Activated T-cell treated with anti-CD3 and anti-CD28 coated beads for 1 hour (primary cell): ENCODE results near the gene GAB3.
"Not testable (repeated sequence)": the region's sequence is repeated elsewhere in the genome, so short reads cannot be mapped to it uniquely, and the experiment has no call there.

Source experiments
- DNase-seq: peaks from one replicate; pipeline ENCODE4 v3.0.0-alpha.2; 2020; ENCODE audit warnings: low read depth

Gene GAB3

GRCh38 chrX:154655346-154655745 lies 95.5 kb downstream of the GAB3 start:
- no peak for DNase-seq

DNA sequence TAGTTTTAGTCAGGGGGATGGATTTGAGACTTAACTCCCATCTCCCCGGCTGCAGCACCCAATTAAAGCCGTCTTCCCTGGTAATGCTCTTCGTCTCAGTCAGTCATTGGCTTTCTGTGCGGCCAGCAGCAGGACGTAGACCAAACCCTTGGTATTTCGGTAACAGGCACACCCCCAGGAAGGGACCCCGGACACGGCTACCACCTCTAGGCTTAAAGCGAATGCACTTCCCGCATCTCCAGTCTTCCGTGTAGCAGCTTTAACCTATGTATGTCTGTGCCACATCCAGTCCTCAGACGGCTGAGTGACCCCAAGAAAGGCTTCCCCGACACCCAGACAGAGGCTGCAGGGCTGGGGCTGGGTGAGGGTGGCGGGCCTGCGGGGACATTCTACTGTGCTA lies 96.0 kb downstream of the GAB3 start:
- no peak for DNase-seq

DNA sequence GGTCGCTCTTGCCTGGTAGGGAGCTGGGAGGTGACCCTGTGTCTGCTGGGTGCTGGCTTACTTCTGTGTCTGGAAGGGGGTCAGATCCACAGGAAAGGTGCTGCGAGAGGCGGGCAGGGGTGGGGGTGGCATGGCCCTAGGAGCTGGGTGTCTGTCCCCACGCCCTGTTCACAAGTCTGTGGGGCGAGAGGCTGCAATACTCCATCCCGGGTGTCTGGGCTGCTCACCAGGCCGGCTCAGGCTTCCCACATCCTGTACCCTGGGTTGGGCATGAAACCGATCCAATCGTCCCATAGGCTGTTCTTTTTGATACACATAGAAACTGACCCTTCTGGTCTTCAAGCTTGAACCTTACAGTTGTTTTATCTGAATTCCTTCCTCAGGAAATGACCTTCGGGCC lies 96.5 kb downstream of the GAB3 start:
- no peak for DNase-seq

- not testable (repeated sequence) for DNase-seq
These were observed 97.5 kb downstream of the GAB3 start, which contains the start of gene CTAG2 for GRCh38 chrX:154653413-154653812. Gene CTAG2, minus strand, starts transcription at chrX:154653579. Its CDS starts 64 bp downstream, at chrX:154653515.

GRCh38 chrX:154653048-154653401 lies 97.9 kb downstream of the GAB3 start:
- no peak for DNase-seq

DNA sequence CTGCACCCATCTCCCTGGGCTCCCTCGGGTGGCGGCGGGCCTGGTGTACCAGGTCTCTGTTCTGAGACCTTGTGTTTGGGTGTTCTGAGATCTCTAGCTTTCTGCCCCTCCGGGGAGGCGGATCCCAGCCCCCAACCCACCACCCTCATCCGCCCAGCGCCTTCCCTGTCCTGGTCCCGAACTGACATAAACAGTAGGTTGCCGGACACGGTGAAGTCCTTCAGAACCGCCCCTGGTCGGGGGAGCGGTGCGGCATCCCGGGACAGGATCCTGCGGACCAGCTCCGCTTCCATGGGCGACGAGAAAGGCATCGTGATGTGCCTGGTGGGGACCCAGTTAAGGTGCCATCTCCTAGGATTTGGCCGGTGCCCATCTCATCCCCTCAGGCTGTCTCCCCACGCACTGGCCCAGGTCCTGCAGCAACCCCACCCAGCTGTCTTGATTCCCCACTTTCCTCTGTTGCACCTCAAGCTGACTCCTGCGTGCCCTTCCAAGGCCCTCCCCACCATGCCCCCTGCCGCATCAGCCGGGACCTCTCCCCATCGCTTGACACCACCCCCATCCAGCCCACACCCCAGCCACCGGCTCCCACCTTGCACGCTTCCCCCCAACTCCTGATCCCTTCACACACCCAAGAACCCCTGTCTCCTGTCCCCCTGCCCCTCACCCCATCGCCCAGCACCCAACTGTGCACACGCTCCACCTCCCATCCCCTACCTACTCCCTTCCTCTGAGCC lies 98.4 kb downstream of the GAB3 start:
- DNase-seq: no peak

- DNase-seq: no peak
These were observed 100.7 kb downstream of the GAB3 start for GRCh38 chrX:154650221-154650510.

DNA sequence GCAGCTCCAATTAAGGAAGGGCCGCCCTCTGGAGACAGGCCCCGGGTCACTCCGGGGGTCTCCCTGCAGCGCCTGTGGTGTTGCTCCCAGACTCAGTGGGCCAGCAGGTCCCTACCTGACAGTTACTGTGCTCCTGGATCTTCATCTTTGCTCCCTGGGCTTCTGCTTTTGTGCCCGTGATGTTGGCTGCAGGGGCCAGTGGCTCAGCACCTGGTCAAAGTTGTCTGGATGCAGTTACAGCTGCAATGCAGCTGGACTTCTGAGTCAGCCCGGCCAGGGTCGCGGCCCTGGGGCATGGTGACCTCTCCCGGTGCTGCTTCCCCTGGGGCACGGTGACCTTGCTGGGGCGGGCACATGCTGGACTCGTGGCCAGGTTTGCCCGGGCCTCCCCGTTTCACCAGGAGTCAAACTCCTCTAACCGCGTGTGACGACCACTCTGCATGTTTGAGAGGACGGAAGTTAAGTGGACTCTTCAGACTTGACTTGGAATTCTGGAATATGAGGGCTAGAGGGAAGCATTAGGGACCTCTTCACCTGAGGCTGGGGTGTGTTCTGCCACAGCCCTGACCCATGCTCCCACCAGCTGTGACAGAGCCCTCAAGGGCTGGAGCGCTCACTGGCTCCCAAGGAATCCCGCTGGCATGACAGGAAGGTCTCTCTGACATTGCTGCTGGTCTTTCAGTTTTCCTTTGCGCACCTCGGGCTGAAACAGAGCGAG lies 101.2 kb downstream of the GAB3 start:
- no peak for DNase-seq

- no peak for DNase-seq
These were observed 101.9 kb downstream of the GAB3 start for GRCh38 chrX:154648931-154649330.

- not testable (repeated sequence) for DNase-seq
These were observed 105.0 kb downstream of the GAB3 start for GRCh38 chrX:154645745-154646378.

- not testable (repeated sequence) for DNase-seq
These were observed 107.2 kb downstream of the GAB3 start for GRCh38 chrX:154643708-154644107.

GRCh38 chrX:154641740-154642139 lies 109.1 kb downstream of the GAB3 start:
- not testable (repeated sequence) for DNase-seq

- DNase-seq: not testable (repeated sequence)
These were observed 117.2 kb downstream of the GAB3 start for GRCh38 chrX:154633661-154634060.

DNA sequence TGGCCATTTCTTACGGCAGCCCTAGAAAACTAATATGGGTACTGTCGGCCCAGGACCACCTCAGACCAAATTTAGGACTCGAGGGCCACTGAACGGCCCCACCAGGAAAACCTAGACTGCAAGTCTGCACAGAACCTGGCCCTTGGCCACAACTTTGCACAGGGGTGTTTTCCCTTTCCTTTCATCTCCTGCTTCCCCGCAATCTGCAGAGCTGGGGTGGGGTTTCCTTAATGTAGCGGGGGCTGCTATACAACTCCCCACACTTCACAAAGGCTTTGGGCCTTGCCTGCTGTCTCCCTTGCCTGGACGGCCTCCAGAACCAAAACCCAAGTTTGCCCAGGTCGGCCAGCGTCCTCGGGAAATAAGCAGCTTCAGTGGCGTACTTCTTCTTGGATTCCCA lies 119.9 kb downstream of the GAB3 start:
- DNase-seq: not testable (repeated sequence)

DNA sequence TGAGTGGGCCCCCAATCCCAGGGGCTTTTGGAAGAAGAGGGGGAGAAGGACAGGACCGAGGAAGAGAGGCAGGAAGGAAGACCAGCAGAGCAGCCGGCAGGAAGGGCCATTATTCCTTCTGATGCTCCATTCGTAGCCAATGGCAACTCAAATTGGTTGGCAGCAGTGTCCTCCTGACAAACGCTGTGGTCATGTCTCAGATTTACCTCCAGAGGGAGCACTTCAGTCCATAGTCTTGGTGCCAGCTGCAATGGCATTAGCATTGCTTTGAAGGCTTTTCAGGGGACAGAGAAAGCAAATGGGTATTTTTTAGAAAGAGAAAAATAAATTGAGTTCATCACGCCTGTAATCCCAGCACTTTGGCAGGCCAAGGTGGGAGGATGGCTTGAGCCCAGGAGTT lies 121.9 kb downstream of the GAB3 start:
- not testable (repeated sequence) for DNase-seq
